ENCODE results near the gene CHST8. TPM values are rescaled to one million over a fixed set of nuclear protein-coding genes. Genes with fewer than 3 reads are reported as not detected.

Gene CHST8
- polyA plus RNA-seq, 3 donors, result not detected

- Histone ChIP-seq H3K9me3 (replicated peaks in 1 of 2; ENCODE audit: control insufficient read depth in 1 of 2, insufficient read depth in 1 of 2, low read length in 2 of 2) (no peaks in the 10 kb centered on the region), H3K79me2 (ENCODE audit: insufficient read depth, low read length) (no peaks in the 10 kb centered on the region), H3K27me3 (ENCODE audit: control insufficient read depth in 2 of 2, insufficient read depth in 2 of 2, low read length in 2 of 2) (no peaks in the 10 kb centered on the region), H3K27ac (ENCODE audit: low read depth in 1 of 2, low read length in 2 of 2) (no peak overlapping the region), H3K4me2 (replicated peaks; ENCODE audit: extremely low read depth, low read length, poor library complexity, severe bottlenecking) (no peak overlapping the region), H4K20me1 (ENCODE audit: insufficient read depth, low read length) (no peaks in the 10 kb centered on the region), H3K4me1 (ENCODE audit: control insufficient read depth in 1 of 2, insufficient read depth in 2 of 2, low read length in 2 of 2) (no peaks in the 10 kb centered on the region), H2AFZ (ENCODE audit: insufficient read depth, low read depth, low read length, poor library complexity, severe bottlenecking) (no peak overlapping the region), H3K36me3 (replicated peaks in 1 of 2; ENCODE audit: control insufficient read depth in 1 of 2, insufficient read depth in 2 of 2, low read length in 2 of 2) (no peaks in the 10 kb centered on the region), H3K9ac (ENCODE audit: insufficient read depth, low read length, poor library complexity, severe bottlenecking) (no peak overlapping the region), H3K4me3 (replicated peaks in 1 of 3; ENCODE audit: low read depth in 2 of 3, low read length in 3 of 3) (no peak overlapping the region)
- no peak overlapping the region for H3K4me3 Mint-ChIP-seq
- intact Hi-C loops (cut with micrococcal nuclease), result no loop called here
- H3K4me1 Mint-ChIP-seq, result no peaks in the 10 kb centered on the region
- no peaks in the 10 kb centered on the region for H3K36me3 Mint-ChIP-seq
- H3K9me3 Mint-ChIP-seq, result no peaks in the 10 kb centered on the region
- TF ChIP-seq CTCF (IDR thresholded peaks at IDR 0.05), result no peak
- no peak for DNase-seq
- WGBS (ENCODE audit: insufficient coverage), result 50% methylated on average over 4 of the region's 9 CpGs
- H3K27ac Mint-ChIP-seq, result no peak overlapping the region
- H3K27me3 Mint-ChIP-seq (ENCODE audit: low read depth in 3 of 3), result peaks cover 0 to 5% (median 2%) of the 10 kb centered on the region in 3 donors
Measured at GRCh38 chr19:33767898-33768413, 146.2 kb downstream of the CHST8 start.

GRCh38 chr19:33769208-33769607 lies 147.5 kb downstream of the CHST8 start:
- H3K9me3 Mint-ChIP-seq, result no peaks in the 10 kb centered on the region
- Histone ChIP-seq H3K4me2 (replicated peaks; ENCODE audit: extremely low read depth, low read length, poor library complexity, severe bottlenecking) (no peak overlapping the region), H4K20me1 (ENCODE audit: insufficient read depth, low read length) (no peaks in the 10 kb centered on the region), H3K27ac (ENCODE audit: low read depth in 1 of 2, low read length in 2 of 2) (no peak overlapping the region), H3K79me2 (ENCODE audit: insufficient read depth, low read length) (no peaks in the 10 kb centered on the region), H3K4me1 (ENCODE audit: control insufficient read depth in 1 of 2, insufficient read depth in 2 of 2, low read length in 2 of 2) (no peaks in the 10 kb centered on the region), H3K9me3 (replicated peaks in 1 of 2; ENCODE audit: control insufficient read depth in 1 of 2, insufficient read depth in 1 of 2, low read length in 2 of 2) (no peaks in the 10 kb centered on the region), H3K27me3 (ENCODE audit: control insufficient read depth in 2 of 2, insufficient read depth in 2 of 2, low read length in 2 of 2) (no peaks in the 10 kb centered on the region), H3K9ac (ENCODE audit: insufficient read depth, low read length, poor library complexity, severe bottlenecking) (no peak overlapping the region), H2AFZ (ENCODE audit: insufficient read depth, low read depth, low read length, poor library complexity, severe bottlenecking) (no peak overlapping the region), H3K36me3 (replicated peaks in 1 of 2; ENCODE audit: control insufficient read depth in 1 of 2, insufficient read depth in 2 of 2, low read length in 2 of 2) (no peaks in the 10 kb centered on the region), H3K4me3 (replicated peaks in 1 of 3; ENCODE audit: low read depth in 2 of 3, low read length in 3 of 3) (no peak overlapping the region)
- H3K4me3 Mint-ChIP-seq, result no peak overlapping the region
- no peak overlapping the region for H3K27ac Mint-ChIP-seq
- H3K4me1 Mint-ChIP-seq, result no peaks in the 10 kb centered on the region
- no peak for TF ChIP-seq CTCF (IDR thresholded peaks at IDR 0.05)
- DNase-seq, result no peak
- WGBS (ENCODE audit: insufficient coverage), result 71% methylated on average over 5 of the region's 6 CpGs
- no peaks in the 10 kb centered on the region for H3K36me3 Mint-ChIP-seq
- H3K27me3 Mint-ChIP-seq (ENCODE audit: low read depth in 3 of 3), result peaks cover 0 to 4% (median 3%) of the 10 kb centered on the region in 3 donors
- intact Hi-C loops (cut with micrococcal nuclease), result no loop called here

All from CD14-positive monocyte (primary cell).